PC-9 (cell line): ENCODE measurements around the gene BSCL2. TPM values are rescaled to one million over a fixed set of nuclear protein-coding genes. Genes with fewer than 3 reads are reported as not detected.
A peak's percentile ranks its signal among the peaks of the same experiment; 100 is the strongest.

Source experiments
- BruUV-seq: library from RNA; stranded (reverse); fragments of 400-500 nt; replicated peaks from 2 replicates; lab custom pipeline; 2021; lab: Mats Ljungman, UMichigan
- CTCF ChIA-PET: fragments of 300-600 bp; sonication (Branson Sonifier 250); formaldehyde crosslinking; loops from one replicate; lab custom pipeline; 2022; ENCODE audit warnings: antibody characterized with exemption; lab: Charles Lee
- POLR2A ChIA-PET: fragments of 300-600 bp; sonication (Branson Sonifier 250); formaldehyde crosslinking; loops from one replicate; lab custom pipeline; 2022; ENCODE audit warnings: antibody characterized with exemption; ENCODE audit not compliant: unreplicated experiment; lab: Charles Lee
- DNase-seq, 2 experiments: peaks; one replicate each; pipeline versions ENCODE4 v3.0.0 to v3.0.0-alpha.2; 2015 to 2022; ENCODE audit warnings: mixed read lengths in 1 of 2
- H2AFZ ChIP-seq: fragments of 200-600 bp; sonication (generic); 2 replicates; pipeline ENCODE4 v1.8.1; 2017; ENCODE audit warnings: antibody characterized with exemption
- H3F3A ChIP-seq: fragments of 200-600 bp; sonication (generic); 2 replicates; pipeline ENCODE4 v1.8.1; 2017; ENCODE audit warnings: antibody characterized with exemption, mild to moderate bottlenecking, low read depth; ENCODE audit not compliant: insufficient read depth
- H3K27ac ChIP-seq: fragments of 200-600 bp; sonication (generic); 2 replicates; pipeline ENCODE4 v1.6.1; 2016; ENCODE audit warnings: mixed run types
- H3K27me3 ChIP-seq: fragments of 200-600 bp; sonication (generic); 2 replicates; pipeline ENCODE4 v1.6.1; 2016; ENCODE audit warnings: low read depth, mixed run types; ENCODE audit not compliant: insufficient read depth
- H3K36me3 ChIP-seq: fragments of 200-600 bp; sonication (generic); 2 replicates; pipeline ENCODE4 v1.6.1; 2016; ENCODE audit warnings: low read depth, mixed run types
- H3K4me1 ChIP-seq: fragments of 200-600 bp; sonication (generic); replicated peaks from 2 replicates; pipeline ENCODE4 v1.6.1; 2016; ENCODE audit warnings: mixed run types; ENCODE audit not compliant: insufficient read depth
- H3K4me2 ChIP-seq: fragments of 200-600 bp; sonication (generic); 2 replicates; pipeline ENCODE4 v1.6.1; 2017; ENCODE audit warnings: mixed run types
- H3K4me3 ChIP-seq: fragments of 200-600 bp; sonication (generic); 2 replicates; pipeline ENCODE4 v1.6.1; 2016; ENCODE audit warnings: mixed run types
- H3K79me2 ChIP-seq: fragments of 200-600 bp; sonication (generic); 2 replicates; pipeline ENCODE4 v1.6.1; 2017; ENCODE audit warnings: low read depth, mixed run types
- H3K9me2 ChIP-seq: fragments of 200-600 bp; sonication (generic); 2 replicates; pipeline ENCODE4 v1.8.1; 2017; ENCODE audit warnings: mild to moderate bottlenecking; ENCODE audit not compliant: insufficient read depth
- H3K9me3 ChIP-seq: fragments of 200-600 bp; sonication (generic); 2 replicates; pipeline ENCODE4 v1.8.1; 2016; ENCODE audit warnings: low read depth; ENCODE audit not compliant: insufficient read depth
- H4K20me1 ChIP-seq: fragments of 200-600 bp; sonication (generic); 2 replicates; pipeline ENCODE4 v1.8.1; 2017; ENCODE audit not compliant: insufficient read depth
- EZH2 ChIP-seq: fragments of 200-600 bp; sonication (generic); IDR thresholded peaks from 2 replicates; pipeline ENCODE4 v1.8.0; 2017; ENCODE audit warnings: antibody characterized with exemption, low read depth
- intact Hi-C: fragments of 100-400 bp; cut with micrococcal nuclease; formaldehyde crosslinking; loops from one replicate; pipeline ENCODE4 v1.10.0; 2022; ENCODE audit not compliant: unreplicated experiment
- total RNA-seq: library from RNA; stranded (reverse); gene quantifications from 2 replicates; pipeline ENCODE4 v1.2.3, GENCODE V29; 2021
- TF ChIP-seq, protein P1 (sequence below): fragments of 200-600 bp; sonication (generic); conservative IDR thresholded peaks from 2 replicates; pipeline ENCODE4 v1.6.1; 2017; ENCODE audit warnings: mixed run types, antibody characterized with exemption, mild to moderate bottlenecking, moderate library complexity

BSCL2 gene
- total RNA-seq, 1 experiment from 2014 or later, result 201 TPM

DNA sequence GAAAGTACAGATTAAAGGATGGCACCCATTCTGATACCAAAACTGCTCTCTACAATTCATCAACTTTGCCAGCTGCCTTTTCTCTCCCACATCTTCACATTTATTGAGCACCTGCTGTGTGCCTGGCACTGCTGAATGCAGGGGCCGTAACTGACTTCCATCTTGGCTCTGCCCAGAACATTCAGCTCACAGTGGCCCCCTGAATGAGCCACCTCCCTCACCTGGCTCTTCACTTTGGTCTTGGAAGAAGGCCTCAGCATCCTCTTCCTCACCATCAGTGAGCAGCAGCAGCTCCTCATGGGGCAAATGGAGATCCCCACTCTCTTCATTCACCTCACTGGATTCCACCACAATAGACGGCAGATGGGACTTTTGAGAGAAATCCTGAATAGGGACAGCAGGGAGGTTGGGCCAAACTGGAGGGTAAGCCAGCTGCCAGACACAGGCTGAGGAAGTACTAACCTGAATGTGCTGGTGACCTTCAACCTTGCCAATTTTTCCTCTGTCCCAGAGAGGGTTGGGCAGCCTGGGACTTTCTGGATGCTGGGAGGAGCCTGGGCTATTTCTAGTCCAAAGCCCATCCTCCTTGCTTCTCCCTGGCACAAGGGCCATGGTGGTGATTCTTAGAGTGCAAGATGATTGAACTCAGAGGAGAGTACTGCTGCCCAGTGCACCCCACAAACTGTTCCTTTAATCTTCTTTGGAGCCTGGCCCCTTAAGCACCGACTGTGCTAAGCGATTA, 37.6 kb downstream of the BSCL2 start:
- H3K9me3 ChIP-seq, result no peaks in the 10 kb centered on the region
- DNase-seq, result peak in 1 of 2 experiments; percentile 47
- H4K20me1 ChIP-seq, result peaks cover 3% of the 10 kb centered on the region; the same call in 1 of the 2 replicates
- TF ChIP-seq EZH2, result no peak
- TF ChIP-seq, protein P1, sequence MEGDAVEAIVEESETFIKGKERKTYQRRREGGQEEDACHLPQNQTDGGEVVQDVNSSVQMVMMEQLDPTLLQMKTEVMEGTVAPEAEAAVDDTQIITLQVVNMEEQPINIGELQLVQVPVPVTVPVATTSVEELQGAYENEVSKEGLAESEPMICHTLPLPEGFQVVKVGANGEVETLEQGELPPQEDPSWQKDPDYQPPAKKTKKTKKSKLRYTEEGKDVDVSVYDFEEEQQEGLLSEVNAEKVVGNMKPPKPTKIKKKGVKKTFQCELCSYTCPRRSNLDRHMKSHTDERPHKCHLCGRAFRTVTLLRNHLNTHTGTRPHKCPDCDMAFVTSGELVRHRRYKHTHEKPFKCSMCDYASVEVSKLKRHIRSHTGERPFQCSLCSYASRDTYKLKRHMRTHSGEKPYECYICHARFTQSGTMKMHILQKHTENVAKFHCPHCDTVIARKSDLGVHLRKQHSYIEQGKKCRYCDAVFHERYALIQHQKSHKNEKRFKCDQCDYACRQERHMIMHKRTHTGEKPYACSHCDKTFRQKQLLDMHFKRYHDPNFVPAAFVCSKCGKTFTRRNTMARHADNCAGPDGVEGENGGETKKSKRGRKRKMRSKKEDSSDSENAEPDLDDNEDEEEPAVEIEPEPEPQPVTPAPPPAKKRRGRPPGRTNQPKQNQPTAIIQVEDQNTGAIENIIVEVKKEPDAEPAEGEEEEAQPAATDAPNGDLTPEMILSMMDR, result no peak
- H3K27me3 ChIP-seq, result no peaks in the 10 kb centered on the region
- peaks cover 84% of the 10 kb centered on the region for H3K79me2 ChIP-seq
- peak overlapping the region; percentile 79; the same call in 1 of the 2 replicates for H3K4me3 ChIP-seq
- peak overlapping the region; percentile 79; the same call in 1 of the 2 replicates for H3K27ac ChIP-seq
- BruUV-seq, result no TSS peak
- peaks cover 89% of the 10 kb centered on the region for H3F3A ChIP-seq
- peaks cover 52% of the 10 kb centered on the region for H3K4me1 ChIP-seq
- peak overlapping the region; percentile 72 for H3K4me2 ChIP-seq
- no peak overlapping the region for H2AFZ ChIP-seq
- peaks cover 19% of the 10 kb centered on the region for H3K36me3 ChIP-seq
- intact Hi-C loops, result loop anchor here (5.0 to 10.0 kb wide), 5 partner anchors 47 to 127 kb away; partner anchors contain the start of genes B3GAT3, HNRNPUL2, POLR2G and TTC9C
- POLR2A ChIA-PET, result no interaction called here
- no peaks in the 10 kb centered on the region for H3K9me2 ChIP-seq
- CTCF ChIA-PET, result no interaction called here

DNA sequence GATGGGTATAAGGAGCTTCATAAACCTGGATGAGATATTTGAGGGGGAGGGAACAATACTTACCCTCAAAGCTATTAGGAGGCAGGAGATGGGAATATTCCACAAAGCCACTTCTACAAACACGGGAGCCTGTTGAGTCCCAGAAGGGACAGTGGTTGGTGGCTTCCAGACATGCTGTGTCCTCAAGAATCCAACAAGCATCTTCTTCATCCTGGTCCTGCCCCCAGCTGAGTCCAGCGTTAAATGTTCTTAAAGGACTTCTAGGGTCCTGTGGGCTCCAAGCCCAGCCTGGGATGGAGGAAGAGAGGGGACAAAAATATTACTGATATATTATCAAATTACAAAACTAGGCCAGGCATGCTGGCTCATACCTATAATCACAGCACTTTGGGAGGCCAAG, 39.8 kb downstream of the BSCL2 start:
- Histone ChIP-seq H3K9me3 (no peaks in the 10 kb centered on the region), H3K4me3 (peak overlapping the region; percentile 88; the same call in 1 of the 2 replicates), H3K27me3 (no peaks in the 10 kb centered on the region), H3K9me2 (no peaks in the 10 kb centered on the region), H3F3A (peaks cover 83% of the 10 kb centered on the region), H2AFZ (no peak overlapping the region), H3K4me2 (peak overlapping the region; percentile 98), H3K27ac (peak overlapping the region; percentile 72), H3K79me2 (peaks cover 80% of the 10 kb centered on the region), H4K20me1 (no peaks in the 10 kb centered on the region; the same call in none of the 2 replicates), H3K36me3 (peaks cover 24% of the 10 kb centered on the region), H3K4me1 (peaks cover 41% of the 10 kb centered on the region)
- CTCF ChIA-PET, result no interaction called here
- DNase-seq, result no peak
- TF ChIP-seq, protein P1, result no peak
- TF ChIP-seq EZH2, result no peak
- POLR2A ChIA-PET, result interaction anchor here (0.5 to 0.7 kb wide), 6 partner anchors 14 to 249 kb away, joined by 3 to 8 read pairs (median 4); partner anchors contain the start of genes INTS5 and SCGB1A1
- BruUV-seq, result no TSS peak
- intact Hi-C loops, result loop anchor here (5.0 kb wide), 3 partner anchors 45 to 125 kb away; partner anchors contain the start of genes B3GAT3 and TUT1

DNA sequence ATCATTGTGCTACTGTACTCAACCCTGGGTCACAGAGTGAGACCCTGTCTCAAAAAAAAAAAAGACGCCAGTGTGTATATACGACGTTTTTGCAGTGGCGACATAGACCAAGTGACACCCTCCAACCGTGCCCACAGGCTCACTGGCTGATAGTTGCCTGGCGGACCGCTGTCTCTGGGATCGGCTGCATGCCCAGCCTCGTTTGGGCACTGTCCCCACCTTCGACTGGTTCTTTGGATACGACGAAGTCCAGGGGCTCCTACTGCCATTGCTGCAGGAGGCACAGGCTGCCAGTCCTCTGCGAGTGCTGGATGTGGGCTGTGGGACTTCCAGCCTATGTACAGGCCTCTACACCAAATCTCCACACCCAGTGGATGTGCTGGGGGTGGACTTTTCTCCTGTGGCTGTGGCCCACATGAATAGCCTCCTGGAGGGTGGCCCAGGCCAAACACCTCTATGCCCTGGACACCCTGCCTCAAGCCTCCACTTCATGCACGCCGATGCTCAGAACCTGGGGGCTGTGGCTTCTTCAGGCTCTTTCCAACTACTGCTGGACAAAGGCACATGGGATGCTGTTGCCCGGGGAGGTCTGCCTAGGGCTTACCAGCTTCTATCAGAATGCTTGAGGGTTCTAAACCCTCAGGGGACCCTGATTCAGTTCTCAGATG, 40.8 kb downstream of the BSCL2 start:
- peaks cover 85% of the 10 kb centered on the region for H3F3A ChIP-seq
- ChIA-PET POLR2A (interaction anchor here (0.6 to 0.7 kb wide), 2 partner anchors 63 to 1023 kb away, joined by 3 to 7 read pairs; no protein-coding TSS in a partner anchor), CTCF (no interaction called here)
- peak in 1 of 2 experiments; percentile 36 for DNase-seq
- intact Hi-C loops, result loop anchor here (5.0 kb wide), 3 partner anchors 44 to 124 kb away; partner anchors contain the start of genes B3GAT3 and TUT1
- BruUV-seq, result no TSS peak
- no peaks in the 10 kb centered on the region for H3K9me2 ChIP-seq
- no peaks in the 10 kb centered on the region; the same call in none of the 2 replicates for H4K20me1 ChIP-seq
- H3K4me2 ChIP-seq, result peak overlapping the region; percentile 98
- H3K36me3 ChIP-seq, result peaks cover 24% of the 10 kb centered on the region
- H3K4me1 ChIP-seq, result peaks cover 41% of the 10 kb centered on the region
- H3K9me3 ChIP-seq, result no peaks in the 10 kb centered on the region
- peak overlapping the region; percentile 72 for H3K27ac ChIP-seq
- H3K79me2 ChIP-seq, result peaks cover 72% of the 10 kb centered on the region
- no peak for TF ChIP-seq EZH2
- TF ChIP-seq, protein P1, result no peak
- H3K4me3 ChIP-seq, result peak overlapping the region; percentile 88
- H3K27me3 ChIP-seq, result no peaks in the 10 kb centered on the region
- no peak overlapping the region for H2AFZ ChIP-seq
